GM19328 (cell line): ENCODE measurements around the gene PRICKLE2.

Source experiments
- ATAC-seq: cut with Tn5 transposase; IDR thresholded peaks from one replicate; pipeline ENCODE4 v1.9.1; 2021; ENCODE audit warnings: mild to moderate bottlenecking, moderate library complexity; ENCODE audit not compliant: unreplicated experiment

PRICKLE2 gene

DNA sequence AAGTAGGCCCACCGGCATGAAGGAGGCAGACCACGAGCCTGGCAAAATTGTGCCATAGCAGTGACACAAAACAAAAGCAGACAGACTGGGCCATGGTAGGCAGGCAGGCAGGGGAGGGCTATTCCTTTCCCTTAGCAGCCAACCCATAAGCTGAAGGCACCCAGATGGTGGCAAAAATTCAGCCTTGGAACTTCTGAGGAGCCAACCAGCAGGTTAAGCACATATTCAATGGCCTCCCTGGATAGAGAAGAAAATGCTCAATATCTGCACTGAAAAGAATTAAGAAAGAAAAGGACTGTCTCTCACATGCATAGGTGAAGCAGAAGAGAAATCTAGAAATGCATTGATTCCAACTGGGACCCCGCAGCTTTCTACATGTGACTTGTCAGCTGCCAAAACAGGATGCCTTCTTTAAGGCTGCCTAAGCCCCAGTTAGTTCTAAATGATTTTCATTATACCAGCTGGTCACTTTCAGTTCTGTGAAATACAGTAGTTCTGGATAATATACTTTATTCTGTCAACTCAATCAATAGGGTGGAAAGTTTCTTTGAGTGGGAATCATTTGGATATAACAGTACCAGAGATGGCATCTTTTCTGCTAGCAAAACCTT lies 2.7 kb downstream of the PRICKLE2 start:
- ATAC-seq = no peak

DNA sequence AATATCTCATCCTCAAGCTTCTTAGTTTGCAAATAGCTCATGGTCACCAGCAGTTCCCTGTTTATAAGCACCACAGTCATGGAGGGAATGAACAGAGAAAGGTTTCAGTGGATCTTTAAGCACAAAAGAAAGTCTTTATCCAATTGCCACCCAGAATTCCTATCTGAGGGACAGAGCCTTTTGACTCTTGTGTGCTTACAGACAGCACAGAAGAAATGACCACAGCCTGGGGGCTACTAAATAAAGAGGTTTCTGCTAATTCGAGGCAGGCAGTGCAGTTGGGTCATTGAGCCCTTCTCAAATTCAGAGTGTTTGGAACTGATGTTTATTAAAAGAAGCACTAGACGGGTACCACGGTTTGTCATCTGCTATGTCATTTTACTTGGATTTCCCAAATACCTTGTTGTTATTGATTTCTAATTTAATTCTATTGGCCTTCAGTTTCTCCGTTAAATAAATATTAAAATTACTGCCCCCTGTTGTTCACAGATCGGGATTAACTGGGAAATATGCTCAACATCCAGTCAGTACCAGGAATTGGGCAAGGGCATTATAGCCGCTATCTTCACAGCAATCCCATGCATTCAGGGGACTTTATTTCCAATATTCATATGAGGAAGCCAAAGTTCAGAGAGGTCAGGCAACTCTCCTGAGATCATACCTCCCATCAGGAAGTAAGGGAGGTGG lies 3.6 kb downstream of the PRICKLE2 start:
- ATAC-seq = no peak

DNA sequence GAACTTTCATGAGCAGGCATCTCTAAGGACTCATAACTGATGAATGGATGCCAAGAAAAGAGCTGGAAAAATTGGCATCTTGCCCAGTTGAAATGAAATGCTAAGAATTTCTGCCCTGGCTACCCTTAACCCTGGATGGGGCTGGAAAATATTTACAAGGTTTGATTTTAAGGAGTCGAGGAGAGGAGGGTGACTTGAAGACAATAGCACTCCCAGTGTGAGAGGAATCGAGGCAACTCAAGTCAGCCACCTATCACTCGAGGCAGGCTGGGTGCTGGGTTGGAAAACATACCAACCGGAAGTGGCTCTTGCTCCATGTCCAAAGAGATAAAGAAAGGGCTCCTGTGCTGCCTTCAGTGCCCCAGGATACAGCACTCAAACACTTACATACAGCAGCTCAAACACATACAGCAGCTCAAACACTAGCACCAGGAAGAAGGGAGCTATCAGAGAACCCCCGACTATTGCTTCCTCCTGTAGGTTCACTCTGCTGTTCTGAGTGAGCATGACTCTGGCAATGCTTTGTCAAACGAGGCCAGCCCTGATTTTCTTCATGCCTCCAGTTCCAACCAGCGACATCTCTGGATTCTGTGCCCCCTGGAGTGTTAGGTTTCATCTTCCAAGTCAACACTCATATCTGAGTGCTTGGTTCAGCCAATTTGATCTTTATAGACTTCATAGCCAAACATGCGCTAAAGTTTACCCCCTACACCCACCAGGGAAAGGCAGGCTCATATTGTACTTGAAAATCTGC lies 4.9 kb downstream of the PRICKLE2 start:
- ATAC-seq = no peak

DNA sequence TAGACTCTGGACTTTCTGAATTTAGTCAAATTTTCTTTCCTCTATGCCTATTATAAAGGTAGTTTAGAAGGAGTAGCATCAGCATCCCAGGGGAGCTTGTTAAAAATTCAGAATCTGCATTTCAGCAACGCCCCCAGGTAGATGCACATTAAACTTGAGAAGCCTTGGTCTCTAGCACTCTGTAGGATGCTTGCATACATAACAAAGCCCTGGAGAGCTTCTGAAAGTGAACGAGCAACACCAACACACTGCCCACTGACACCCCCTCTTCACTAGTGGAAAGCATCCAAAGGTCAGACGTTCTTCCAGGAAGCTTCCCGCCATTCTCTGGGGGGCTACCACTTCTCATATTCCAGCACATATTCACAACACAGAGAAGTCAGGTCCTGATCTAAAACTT lies 6.5 kb downstream of the PRICKLE2 start:
- ATAC-seq = no peak

DNA sequence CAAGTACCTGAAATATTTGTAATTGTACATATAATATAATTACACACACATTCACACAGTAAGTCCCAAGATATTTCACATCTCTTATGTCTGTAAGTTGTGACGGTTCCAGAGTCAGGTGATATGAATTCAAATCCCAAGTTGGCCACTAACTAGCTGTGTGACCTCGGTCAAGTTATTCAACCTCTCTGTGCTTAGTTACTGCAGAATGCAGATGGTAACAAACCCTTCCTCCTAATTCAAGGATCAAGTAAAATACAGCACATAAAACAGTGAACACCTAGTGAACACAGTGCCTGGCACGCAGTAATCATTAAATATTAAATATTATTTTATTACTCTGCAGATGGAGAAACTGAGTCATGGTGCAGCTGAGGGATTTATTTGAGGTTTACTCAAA lies 6.9 kb downstream of the PRICKLE2 start:
- no peak for ATAC-seq

DNA sequence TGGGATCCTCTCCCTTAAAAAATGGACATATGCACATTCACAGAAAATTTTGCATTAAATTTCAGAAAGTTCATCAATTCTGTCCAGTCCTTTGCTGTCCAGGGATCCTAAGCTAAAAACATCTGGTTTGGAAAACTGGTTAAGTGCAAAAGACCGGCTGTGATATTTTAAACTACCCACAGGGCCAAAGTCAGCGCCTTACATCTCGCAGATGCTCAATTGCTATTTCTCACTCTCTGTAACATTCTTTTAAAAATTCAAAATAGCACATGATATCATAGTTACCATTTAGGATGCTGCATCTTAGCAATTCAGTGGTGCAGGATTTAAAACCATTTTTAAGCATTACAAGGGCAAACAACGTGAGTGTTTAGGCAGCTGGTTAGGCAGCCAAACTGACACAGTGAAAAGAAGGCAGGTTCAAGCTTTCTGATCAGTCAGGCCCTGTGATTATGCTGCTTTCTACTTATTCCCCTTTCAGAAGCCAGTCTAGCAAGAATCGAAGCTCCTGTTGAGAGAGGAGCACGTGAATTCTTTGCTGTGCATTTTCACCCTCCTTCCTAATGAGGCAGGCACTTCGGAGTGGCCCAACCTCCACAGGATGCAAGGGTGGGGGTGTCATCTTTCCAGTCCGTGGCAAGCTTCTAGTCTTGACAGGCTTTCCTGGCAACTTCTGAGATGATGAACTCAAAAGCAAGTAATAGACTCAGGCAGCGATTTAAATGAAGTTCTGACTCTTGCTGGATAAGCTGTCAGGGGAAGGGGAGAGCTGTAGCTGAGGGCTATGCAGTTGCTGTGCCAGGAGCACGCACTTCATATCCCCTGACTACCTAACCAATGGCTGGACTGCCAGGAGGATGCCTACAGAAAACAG lies 8.8 kb downstream of the PRICKLE2 start:
- ATAC-seq = no peak

DNA sequence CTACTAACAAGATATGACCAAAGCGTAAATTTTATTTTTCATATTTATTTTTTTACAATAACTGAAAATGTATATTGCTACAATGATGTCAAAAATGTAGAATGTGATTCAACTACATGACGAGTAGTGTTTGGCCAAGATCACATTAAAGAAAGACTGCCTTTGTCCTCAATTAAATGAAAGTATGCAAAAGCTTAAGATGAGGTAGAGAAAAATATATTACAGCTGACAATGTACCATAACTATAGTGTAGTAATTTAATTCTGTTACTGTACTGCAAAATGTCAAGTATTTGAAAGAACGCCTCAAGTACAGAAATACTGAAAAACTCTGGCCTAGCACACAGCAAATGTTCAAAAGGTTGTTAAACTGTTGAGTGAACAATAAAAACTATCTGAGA lies 9.7 kb downstream of the PRICKLE2 start:
- ATAC-seq = no peak

DNA sequence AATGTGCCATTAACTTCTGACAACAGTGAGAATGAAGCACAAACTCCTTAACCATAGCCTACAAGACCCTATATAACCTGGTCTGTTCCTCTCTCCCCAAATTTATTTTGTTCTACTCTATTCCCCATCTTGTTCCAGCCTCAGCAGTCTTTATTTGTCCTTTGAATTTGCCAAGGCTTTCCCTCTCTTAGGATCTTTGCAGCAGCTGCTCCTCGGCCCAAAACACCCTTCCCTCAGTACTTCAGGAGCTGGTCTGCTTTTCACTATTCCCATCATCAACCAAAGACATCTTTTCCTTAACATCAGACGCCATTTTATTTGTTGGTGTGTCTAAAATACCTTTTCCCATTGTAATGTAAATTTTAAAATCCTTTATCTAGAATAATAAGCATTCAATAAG lies 10.2 kb downstream of the PRICKLE2 start:
- ATAC-seq = no peak

DNA sequence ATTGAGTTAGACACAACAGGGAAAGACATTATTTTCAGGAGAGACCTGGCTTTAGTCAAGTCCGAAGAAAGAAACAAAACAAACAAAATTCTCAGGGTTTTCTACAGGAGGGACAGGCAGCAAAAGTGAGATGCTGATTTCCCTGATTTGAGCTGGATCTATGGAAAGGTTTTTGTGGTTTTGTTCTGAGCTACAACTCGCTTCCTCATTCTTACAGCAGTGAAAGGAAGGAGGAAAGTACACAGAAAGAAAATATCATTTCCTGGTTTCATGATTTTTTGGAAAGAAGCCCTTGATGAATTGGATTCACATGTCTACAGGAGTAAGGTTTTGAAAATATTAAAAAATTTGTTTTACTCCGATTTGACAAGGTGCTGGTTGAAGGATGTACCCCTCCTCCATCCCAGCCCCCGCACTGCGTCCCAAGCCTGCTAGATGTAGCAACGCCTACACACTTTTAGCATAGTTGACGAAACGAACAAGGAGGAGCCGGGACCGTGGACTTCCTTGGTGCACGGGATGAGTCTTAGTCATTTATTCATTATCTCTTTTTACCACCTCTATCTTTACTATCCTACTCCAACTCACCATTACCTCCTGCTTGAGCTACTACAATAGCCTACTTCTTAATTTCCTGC lies 10.8 kb downstream of the PRICKLE2 start:
- ATAC-seq = no peak

DNA sequence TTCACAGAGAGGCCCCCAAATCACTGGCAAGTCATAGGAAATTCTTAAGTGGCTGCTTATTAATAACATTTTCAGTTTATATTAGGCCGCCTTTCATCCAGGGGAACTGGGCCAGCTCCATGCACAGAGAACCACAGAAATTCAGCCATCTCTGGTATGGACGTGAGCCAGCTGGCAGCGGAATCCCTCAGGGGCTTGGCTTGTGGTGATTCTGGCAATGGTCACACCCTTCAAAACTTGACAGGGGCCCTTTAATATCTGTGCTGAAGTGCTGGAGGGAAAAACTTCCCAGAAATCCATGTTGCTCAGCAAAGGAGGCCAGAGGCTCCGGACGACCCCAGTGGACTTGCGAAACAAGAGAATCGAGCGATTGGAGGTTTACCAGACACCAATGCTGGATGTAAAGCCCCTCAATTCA lies 11.3 kb downstream of the PRICKLE2 start:
- ATAC-seq = no peak

DNA sequence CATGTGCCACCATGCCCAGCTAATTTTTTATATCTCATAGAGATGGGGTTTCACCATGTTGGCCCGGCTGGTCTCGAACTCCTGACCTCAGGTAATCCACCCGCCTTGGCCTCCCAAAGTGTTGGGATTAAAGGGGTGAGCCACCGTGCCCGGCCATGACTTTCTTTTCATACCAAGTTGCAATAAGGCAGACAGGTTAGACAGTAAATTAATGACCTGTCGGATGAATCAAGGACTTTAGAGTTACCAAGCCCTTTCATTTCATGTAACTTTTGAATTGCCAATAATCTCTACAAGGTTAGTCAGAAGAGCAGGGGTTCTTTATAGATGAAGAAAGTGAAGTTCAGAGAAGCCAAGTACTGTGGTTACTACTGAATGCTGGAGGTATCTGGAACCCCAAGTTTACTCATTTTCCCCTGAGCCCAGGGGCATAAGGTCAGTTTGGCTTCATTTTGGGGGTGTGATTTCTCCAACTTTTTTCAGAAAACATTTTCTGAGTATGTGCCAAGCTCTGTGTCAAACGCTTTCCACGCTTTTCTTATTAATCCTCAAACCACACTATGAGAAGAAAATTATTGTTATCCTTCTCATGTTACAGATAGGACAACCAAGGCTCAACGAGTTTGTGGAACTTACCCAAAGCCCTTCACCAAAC lies 11.9 kb downstream of the PRICKLE2 start:
- ATAC-seq = no peak

DNA sequence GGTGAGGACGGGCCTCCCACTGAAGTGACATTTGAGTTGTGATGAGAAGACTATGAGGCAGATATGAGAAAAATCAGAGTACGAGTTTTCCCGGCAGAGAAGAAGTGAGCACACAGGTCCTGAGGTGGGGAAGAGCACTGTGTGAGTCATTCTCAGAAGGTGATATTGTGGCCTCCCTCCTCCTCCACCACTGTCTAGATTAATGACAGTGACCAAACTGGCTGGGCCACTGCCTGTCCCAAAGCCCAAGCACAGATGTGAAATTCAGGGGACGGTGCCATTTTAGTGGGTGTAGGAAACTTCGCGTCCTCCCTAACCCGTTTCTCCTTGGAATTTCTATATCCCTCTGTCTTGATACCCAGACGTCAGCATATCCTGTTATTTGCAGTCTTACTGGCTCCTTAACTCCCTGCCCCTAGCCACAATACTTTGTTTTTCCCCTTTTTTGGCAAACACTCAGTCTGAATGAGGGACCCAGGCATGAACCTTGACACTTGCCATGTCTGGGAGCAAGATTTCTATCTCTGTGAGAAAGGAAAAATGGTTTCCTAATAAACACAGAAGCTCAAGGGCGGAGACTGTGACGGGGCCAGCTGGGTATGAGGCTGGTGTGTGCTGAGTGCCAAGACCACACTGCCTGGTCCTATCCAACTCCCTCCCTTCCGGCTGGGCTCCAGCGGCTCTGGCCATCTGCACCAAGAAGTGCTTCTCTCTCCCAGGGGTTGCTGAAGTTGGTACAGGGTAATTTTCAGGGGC lies 15.2 kb downstream of the PRICKLE2 start:
- no peak for ATAC-seq

DNA sequence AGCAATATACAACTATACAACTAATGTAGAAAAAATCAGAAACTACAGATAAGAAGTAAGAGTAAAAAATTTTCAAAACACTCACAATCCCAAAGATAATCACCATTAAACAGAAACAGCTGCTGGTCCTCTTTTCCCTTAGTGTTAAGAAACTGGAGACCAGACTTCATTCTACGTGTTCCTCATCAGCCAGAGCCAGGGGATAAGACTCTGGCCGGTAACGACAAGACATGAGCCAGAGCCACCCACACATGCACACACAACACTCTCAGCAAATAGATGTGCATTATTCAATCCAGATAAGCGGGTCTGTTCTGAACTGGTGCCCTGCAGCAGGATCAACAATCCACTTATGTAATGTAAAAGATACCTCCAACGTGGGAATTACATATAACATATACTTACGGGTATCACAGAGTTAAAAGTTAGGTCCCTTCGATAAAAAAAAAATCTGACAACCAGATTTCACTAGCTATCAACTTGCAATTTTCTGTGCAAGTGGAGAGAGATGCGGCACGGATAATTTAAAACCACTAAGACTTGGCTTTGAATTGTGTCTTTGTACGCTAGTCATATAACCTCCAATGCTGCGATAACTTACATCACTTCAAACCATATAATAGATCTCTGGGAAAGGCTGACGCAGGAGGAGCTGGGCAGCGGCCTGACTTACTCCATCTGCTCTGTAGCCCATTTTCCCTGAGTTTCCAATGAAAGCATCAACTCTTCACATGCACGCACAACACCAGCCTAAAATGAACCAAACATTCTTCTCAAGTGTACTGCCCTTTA lies 17.8 kb downstream of the PRICKLE2 start:
- no peak for ATAC-seq

DNA sequence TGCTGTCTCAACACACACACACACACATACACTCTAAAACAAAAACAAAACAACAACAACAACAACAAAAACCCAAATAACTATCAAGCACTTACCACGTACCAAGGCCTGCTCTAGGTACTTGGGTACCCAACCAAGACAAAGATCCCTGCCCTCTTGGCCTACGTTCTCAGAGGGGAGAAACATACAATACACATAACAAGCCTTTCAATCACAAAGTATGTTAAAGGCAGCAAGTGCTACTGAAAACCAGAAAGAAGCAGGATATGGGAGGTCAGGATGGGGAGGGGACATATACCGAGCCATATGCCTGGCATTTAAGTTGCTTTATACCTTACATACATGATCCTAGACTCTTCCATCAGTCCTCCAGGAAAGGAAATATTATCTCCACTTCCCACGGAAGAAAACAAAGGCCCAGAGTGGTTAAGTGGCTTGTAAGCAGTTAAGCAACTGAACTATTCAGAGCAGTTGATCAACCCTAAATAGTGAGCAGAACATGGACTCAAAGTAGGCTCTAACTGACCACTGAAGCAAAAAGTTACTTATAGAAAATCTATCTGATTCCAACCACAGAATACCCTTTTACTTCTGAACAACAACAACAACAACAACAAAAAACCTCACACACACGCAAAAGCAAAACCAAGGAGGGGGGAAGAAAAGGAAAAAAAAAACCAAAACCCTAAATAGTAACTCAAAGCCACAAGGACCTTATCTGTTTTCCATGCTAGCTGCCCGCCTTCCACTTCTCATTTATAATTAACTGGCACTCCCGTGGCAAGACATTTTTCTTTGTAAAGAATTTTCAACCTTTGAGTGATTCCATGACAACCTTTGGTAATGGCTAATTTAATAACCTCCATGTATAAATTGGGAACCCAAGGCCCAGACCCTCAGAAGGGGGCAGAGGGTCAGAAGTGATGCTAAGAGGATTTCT lies 21.0 kb downstream of the PRICKLE2 start:
- ATAC-seq = no peak

DNA sequence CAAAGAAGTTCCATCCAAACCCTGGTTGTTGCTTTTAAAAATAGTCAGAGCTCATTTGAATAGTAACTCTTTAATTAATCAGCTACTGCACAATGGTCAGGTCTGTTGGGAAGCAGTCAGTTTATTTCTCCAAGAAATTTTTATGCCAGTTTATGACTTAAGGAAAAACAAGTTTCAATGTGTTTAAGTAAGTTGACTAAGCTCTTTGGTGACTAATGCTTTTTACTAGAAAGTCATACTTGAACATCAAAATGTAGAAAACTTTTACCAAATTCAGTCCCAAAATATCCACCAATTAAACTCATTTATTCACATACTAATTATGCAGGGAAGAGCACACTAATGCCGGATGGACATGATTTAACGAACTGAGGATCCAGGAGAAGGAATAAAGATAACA lies 22.1 kb downstream of the PRICKLE2 start:
- no peak for ATAC-seq

DNA sequence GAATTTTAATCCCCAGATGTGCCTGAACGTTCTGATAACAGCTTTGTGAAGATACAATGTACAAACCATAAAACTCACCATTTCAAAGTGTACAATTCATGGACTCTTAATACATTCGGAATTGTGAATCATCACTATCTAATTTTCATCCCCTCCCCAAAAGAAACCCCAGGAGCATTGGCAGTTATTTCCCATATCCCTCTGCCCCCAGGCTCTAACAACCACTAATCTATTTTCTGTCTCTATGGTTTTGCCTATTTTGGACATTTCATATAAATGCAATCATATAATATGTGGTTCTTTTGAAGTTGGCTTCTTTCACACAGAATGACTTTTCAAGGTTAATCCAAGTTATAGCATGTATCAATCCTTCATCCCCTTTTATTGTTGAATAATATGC lies 25.3 kb downstream of the PRICKLE2 start:
- ATAC-seq = no peak

DNA sequence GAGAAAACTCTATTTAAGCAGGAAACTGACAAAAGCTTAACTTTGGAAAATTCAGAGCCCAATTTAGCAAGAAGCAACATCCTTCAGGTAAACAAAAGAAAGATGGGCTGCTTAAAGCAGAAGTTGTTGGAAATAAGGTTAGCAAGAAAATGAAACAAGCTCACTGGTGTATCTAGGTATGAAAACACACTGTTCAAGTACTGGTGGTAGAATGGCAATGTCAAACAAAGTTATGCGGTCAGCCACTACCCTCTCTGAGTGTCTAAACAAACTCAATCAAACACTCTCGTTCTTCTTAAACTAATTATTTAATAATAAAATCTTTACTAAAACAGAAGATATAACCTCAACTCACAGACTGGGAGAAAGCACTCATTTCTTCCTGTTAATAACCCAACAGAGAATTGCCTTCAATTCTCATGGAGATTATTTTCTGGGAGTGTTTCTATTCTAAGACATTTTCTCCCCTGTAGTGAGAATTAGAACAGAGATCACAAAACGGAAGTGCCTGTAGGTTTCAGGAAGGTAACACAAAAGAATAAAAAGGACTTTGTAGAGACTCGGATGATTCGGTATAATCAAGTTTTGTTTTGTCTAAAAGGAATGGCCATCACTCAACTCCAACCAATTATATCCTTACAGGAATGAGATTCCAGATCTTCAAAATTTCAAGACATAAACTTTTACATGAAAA lies 28.9 kb downstream of the PRICKLE2 start:
- no peak for ATAC-seq
